OCI-LY7 (cell line): ENCODE results near the gene SNX27. TPM values are rescaled to one million over a fixed set of nuclear protein-coding genes. Genes with fewer than 3 reads are reported as not detected.

Experiments used
- BruUV-seq: library from RNA; stranded (reverse); fragments of 400-500 nt; replicated peaks from 2 replicates; lab custom pipeline; 2021; lab: Mats Ljungman, UMichigan
- CTCF ChIA-PET: fragments of 300-600 bp; sonication (Branson Sonifier 250); formaldehyde crosslinking; loops from one replicate; lab custom pipeline; 2022; ENCODE audit warnings: antibody characterized with exemption; ENCODE audit not compliant: unreplicated experiment; lab: Charles Lee
- POLR2A ChIA-PET: fragments of 300-600 bp; sonication (Branson Sonifier 250); formaldehyde crosslinking; loops from one replicate; lab custom pipeline; 2022; ENCODE audit warnings: antibody characterized with exemption; lab: Charles Lee
- DNase-seq: peaks from one replicate; pipeline ENCODE4 v3.0.0-alpha.2; 2015; ENCODE audit warnings: low spot score
- H2AFZ ChIP-seq: fragments of 200-600 bp; sonication (generic), shearing (Covaris generic); 2 replicates; pipeline ENCODE4 v1.6.1; 2014; ENCODE audit warnings: mild to moderate bottlenecking, antibody characterized with exemption, low read length, moderate library complexity
- H3K27ac ChIP-seq: fragments of 200-600 bp; sonication (generic); 2 replicates; pipeline ENCODE4 v1.5.1; 2014; ENCODE audit warnings: mixed run types, low read depth, mild to moderate bottlenecking, moderate library complexity, low read length, inconsistent platforms; ENCODE audit not compliant: poor library complexity, severe bottlenecking
- H3K36me3 ChIP-seq: fragments of 200-600 bp; sonication (generic); 2 replicates; pipeline ENCODE4 v1.6.1; 2014; ENCODE audit warnings: mild to moderate bottlenecking, antibody characterized with exemption, low read length, moderate library complexity, mixed read lengths; ENCODE audit not compliant: insufficient read depth
- H3K4me1 ChIP-seq: fragments of 200-600 bp; sonication (generic); 2 replicates; pipeline ENCODE4 v1.5.1; 2014; ENCODE audit warnings: mild to moderate bottlenecking, low read length; ENCODE audit not compliant: insufficient read depth, poor library complexity, severe bottlenecking
- H3K4me2 ChIP-seq: fragments of 200-600 bp; sonication (generic); 2 replicates; pipeline ENCODE4 v1.6.1; 2014; ENCODE audit warnings: mild to moderate bottlenecking, low read length
- H3K4me3 ChIP-seq: fragments of 200-600 bp; sonication (generic); 2 replicates; pipeline ENCODE4 v1.5.1; 2014; ENCODE audit warnings: mild to moderate bottlenecking, low read depth, low read length; ENCODE audit not compliant: poor library complexity, severe bottlenecking
- H3K79me2 ChIP-seq: fragments of 200-600 bp; sonication (generic); 2 replicates; pipeline ENCODE4 v1.6.1; 2016; ENCODE audit warnings: low read depth, mild to moderate bottlenecking, low read length, moderate library complexity, mixed read lengths; ENCODE audit not compliant: insufficient read depth
- H3K9me2 ChIP-seq: fragments of 200-600 bp; sonication (generic); 2 replicates; pipeline ENCODE4 v1.6.1; 2016; ENCODE audit warnings: mild to moderate bottlenecking, low read length, mixed read lengths; ENCODE audit not compliant: insufficient read depth
- H3K9me3 ChIP-seq: fragments of 200-600 bp; sonication (generic); 2 replicates; pipeline ENCODE4 v1.6.1; 2014; ENCODE audit warnings: mild to moderate bottlenecking, mixed run types, low read length, mixed read lengths
- H4K20me1 ChIP-seq: fragments of 200-600 bp; sonication (generic); 2 replicates; pipeline ENCODE4 v1.6.1; 2014; ENCODE audit warnings: mild to moderate bottlenecking, antibody characterized with exemption, low read length, moderate library complexity, mixed read lengths; ENCODE audit not compliant: insufficient read depth
- CTCF ChIP-seq: fragments of 200-600 bp; sonication (generic); conservative IDR thresholded peaks from 2 replicates; pipeline ENCODE4 v1.5.1; 2014; ENCODE audit warnings: mild to moderate bottlenecking, antibody characterized with exemption, low read length, moderate library complexity, mixed read lengths
- EZH2phosphoT487 ChIP-seq: fragments of 200-600 bp; sonication (generic); IDR thresholded peaks from 2 replicates; pipeline ENCODE4 v1.6.1; 2018; ENCODE audit warnings: low read depth, borderline replicate concordance, mild to moderate bottlenecking, mixed run types, antibody characterized with exemption, low read length, moderate library complexity, mixed read lengths
- intact Hi-C: fragments of 100-400 bp; cut with micrococcal nuclease; formaldehyde crosslinking; loops from one replicate; pipeline ENCODE4 v1.10.0; 2022; ENCODE audit not compliant: unreplicated experiment
- total RNA-seq, 2 experiments: library from RNA; depleted of rRNA in 1 of 2; stranded (reverse); fragments of >200 nt in 1 of 2; shearing (Covaris generic) in 1 of 2; gene quantifications; 2 replicates each; pipeline ENCODE4 v1.2.3, GENCODE V29; 2014 to 2022

Gene SNX27
- total RNA-seq, 2 experiments from 2014 or later = 16.4 to 32.0 TPM

GRCh38 chr1:151715726-151716404 lies 104.0 kb downstream of the SNX27 start:
- Histone ChIP-seq H3K9me2 (no peaks in the 10 kb centered on the region), H2AFZ (no peak overlapping the region), H3K4me3 (no peak overlapping the region), H3K4me1 (peaks cover 7% of the 10 kb centered on the region), H3K36me3 (no peaks in the 10 kb centered on the region), H3K79me2 (no peaks in the 10 kb centered on the region), H3K9me3 (no peaks in the 10 kb centered on the region), H3K4me2 (no peak overlapping the region), H3K27ac (no peak overlapping the region), H4K20me1 (no peaks in the 10 kb centered on the region)
- intact Hi-C loops = loop anchor here (5.0 kb wide), 1 partner anchor 121 kb away; the partner anchor contains the start of gene C2CD4D
- BruUV-seq = no TSS peak
- TF ChIP-seq EZH2phosphoT487 (no peak), CTCF (peak; percentile 59)
- DNase-seq = peak; percentile 34
- CTCF ChIA-PET = no interaction called here
- POLR2A ChIA-PET = no interaction called here

GRCh38 chr1:151716405-151716762 lies 104.5 kb downstream of the SNX27 start:
- Histone ChIP-seq H2AFZ (no peak overlapping the region), H3K36me3 (no peaks in the 10 kb centered on the region), H4K20me1 (no peaks in the 10 kb centered on the region), H3K4me3 (no peak overlapping the region), H3K27ac (no peak overlapping the region), H3K9me2 (no peaks in the 10 kb centered on the region), H3K4me1 (peaks cover 10% of the 10 kb centered on the region), H3K9me3 (no peaks in the 10 kb centered on the region), H3K4me2 (no peak overlapping the region), H3K79me2 (no peaks in the 10 kb centered on the region)
- no TSS peak for BruUV-seq
- TF ChIP-seq EZH2phosphoT487 (no peak), CTCF (0 out of 2 replicates have a peak, but pooled peaks have one; percentile 10)
- POLR2A ChIA-PET = no interaction called here
- CTCF ChIA-PET = no interaction called here
- DNase-seq = no peak
- intact Hi-C loops = loop anchor here (5.0 kb wide), 1 partner anchor 121 kb away; the partner anchor contains the start of gene C2CD4D
